ENCODE measurements around the gene ZKSCAN2. TPM values are rescaled to one million over a fixed set of nuclear protein-coding genes. Genes with fewer than 3 reads are reported as not detected.

Gene ZKSCAN2
- total RNA-seq, 1 donor from 2014 or later, result 11.9 TPM

DNA sequence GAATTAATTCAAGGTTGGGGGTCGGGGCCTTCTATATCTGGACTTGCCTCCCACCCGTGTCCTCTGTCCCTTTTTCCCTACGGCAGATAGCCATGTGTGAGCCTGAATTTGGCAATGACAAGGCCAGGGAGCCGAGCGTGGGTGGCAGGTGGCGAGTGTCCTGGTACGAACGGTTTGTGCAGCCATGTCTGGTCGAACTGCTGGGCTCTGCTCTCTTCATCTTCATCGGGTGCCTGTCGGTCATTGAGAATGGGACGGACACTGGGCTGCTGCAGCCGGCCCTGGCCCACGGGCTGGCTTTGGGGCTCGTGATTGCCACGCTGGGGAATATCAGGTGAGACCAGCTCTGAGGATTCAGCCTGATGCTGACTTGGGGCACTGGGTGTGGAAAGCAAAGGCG lies 40.5 kb downstream of the ZKSCAN2 start:
- H2AFZ ChIP-seq (replicated peaks), result no peak overlapping the region
- TF ChIP-seq EZH2 (IDR thresholded peaks at IDR 0.05), result no peak
- TF ChIP-seq, protein P1, sequence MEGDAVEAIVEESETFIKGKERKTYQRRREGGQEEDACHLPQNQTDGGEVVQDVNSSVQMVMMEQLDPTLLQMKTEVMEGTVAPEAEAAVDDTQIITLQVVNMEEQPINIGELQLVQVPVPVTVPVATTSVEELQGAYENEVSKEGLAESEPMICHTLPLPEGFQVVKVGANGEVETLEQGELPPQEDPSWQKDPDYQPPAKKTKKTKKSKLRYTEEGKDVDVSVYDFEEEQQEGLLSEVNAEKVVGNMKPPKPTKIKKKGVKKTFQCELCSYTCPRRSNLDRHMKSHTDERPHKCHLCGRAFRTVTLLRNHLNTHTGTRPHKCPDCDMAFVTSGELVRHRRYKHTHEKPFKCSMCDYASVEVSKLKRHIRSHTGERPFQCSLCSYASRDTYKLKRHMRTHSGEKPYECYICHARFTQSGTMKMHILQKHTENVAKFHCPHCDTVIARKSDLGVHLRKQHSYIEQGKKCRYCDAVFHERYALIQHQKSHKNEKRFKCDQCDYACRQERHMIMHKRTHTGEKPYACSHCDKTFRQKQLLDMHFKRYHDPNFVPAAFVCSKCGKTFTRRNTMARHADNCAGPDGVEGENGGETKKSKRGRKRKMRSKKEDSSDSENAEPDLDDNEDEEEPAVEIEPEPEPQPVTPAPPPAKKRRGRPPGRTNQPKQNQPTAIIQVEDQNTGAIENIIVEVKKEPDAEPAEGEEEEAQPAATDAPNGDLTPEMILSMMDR (IDR thresholded peaks at IDR 0.05), result no peak
- TF ChIP-seq EZH2phosphoT487 (IDR thresholded peaks at IDR 0.05), result no peak
- no peaks in the 10 kb centered on the region for H3K79me2 ChIP-seq (ENCODE audit: low read depth)
- no peaks in the 10 kb centered on the region for H4K20me1 ChIP-seq (ENCODE audit: low read depth)
- H3K9me3 ChIP-seq (ENCODE audit: low read depth), result no peaks in the 10 kb centered on the region
- H3K4me3 ChIP-seq, result no peak overlapping the region
- no peak overlapping the region for H3K4me3 Mint-ChIP-seq
- H3K36me3 ChIP-seq, result no peaks in the 10 kb centered on the region
- no peaks in the 10 kb centered on the region for H3K36me3 Mint-ChIP-seq
- no peaks in the 10 kb centered on the region for H3F3A ChIP-seq (ENCODE audit: low read depth)
- H3K27me3 Mint-ChIP-seq (ENCODE audit: insufficient read depth, low read depth), result peaks cover 7% of the 10 kb centered on the region
- H3K27ac Mint-ChIP-seq, result no peak overlapping the region
- H3K4me1 ChIP-seq, result no peaks in the 10 kb centered on the region
- no peak overlapping the region for H3K27ac ChIP-seq
- H3K9me3 Mint-ChIP-seq, result no peaks in the 10 kb centered on the region
- H3K4me1 Mint-ChIP-seq, result no peaks in the 10 kb centered on the region
- H3K27me3 ChIP-seq, result no peaks in the 10 kb centered on the region
- no peak for DNase-seq (ENCODE audit: low spot score)
- H3K9ac ChIP-seq, result no peak overlapping the region
- H3K4me2 ChIP-seq, result no peak overlapping the region

DNA sequence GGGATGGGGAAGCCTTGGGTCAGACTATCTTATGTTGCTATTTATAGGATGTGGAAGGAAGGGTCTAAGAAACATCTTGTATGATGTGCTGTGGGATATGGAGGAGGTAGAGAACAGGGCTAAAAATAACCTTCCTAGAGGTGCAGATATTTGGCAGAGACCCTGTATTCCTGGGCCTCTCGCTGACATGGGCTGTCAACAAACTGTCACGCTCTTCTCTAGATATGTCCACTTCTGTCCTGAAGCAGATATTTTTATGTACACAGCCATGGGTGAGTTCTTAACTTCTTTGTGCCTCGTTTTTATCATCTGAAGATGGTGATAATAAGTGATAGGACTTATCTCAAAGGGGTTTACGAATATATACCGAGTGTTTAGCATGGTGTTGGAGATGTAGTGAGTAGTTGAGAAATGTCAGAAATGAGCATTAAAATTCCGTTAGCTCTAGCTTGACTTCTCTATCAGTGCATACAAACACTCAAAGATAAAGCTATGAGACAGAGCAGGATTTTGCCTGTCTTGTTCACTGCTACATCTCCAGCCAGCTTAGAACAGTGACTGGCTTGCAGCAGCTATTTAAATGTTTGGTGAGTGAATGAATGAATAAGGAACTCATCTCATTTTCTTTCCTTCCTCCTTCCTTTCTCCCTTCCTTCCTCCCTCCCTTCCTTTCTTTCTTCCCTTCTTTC lies 43.8 kb downstream of the ZKSCAN2 start:
- H4K20me1 ChIP-seq (ENCODE audit: low read depth), result no peaks in the 10 kb centered on the region
- H3K27ac Mint-ChIP-seq, result no peak overlapping the region
- no peaks in the 10 kb centered on the region for H3K79me2 ChIP-seq (ENCODE audit: low read depth)
- H3K4me3 Mint-ChIP-seq, result no peak overlapping the region
- no peaks in the 10 kb centered on the region for H3K27me3 ChIP-seq
- no peaks in the 10 kb centered on the region for H3F3A ChIP-seq (ENCODE audit: low read depth)
- H3K9ac ChIP-seq, result no peak overlapping the region
- no peaks in the 10 kb centered on the region for H3K9me3 ChIP-seq (ENCODE audit: low read depth)
- H3K4me3 ChIP-seq, result no peak overlapping the region
- peaks cover 5% of the 10 kb centered on the region for H3K27me3 Mint-ChIP-seq (ENCODE audit: insufficient read depth, low read depth)
- DNase-seq (ENCODE audit: low spot score), result no peak
- TF ChIP-seq EZH2phosphoT487 (IDR thresholded peaks at IDR 0.05), result no peak
- no peak overlapping the region for H2AFZ ChIP-seq (replicated peaks)
- no peaks in the 10 kb centered on the region for H3K4me1 ChIP-seq
- H3K36me3 Mint-ChIP-seq, result no peaks in the 10 kb centered on the region
- no peaks in the 10 kb centered on the region for H3K4me1 Mint-ChIP-seq
- no peaks in the 10 kb centered on the region for H3K36me3 ChIP-seq
- H3K4me2 ChIP-seq, result no peak overlapping the region
- H3K27ac ChIP-seq, result no peak overlapping the region
- H3K9me3 Mint-ChIP-seq, result no peaks in the 10 kb centered on the region

DNA sequence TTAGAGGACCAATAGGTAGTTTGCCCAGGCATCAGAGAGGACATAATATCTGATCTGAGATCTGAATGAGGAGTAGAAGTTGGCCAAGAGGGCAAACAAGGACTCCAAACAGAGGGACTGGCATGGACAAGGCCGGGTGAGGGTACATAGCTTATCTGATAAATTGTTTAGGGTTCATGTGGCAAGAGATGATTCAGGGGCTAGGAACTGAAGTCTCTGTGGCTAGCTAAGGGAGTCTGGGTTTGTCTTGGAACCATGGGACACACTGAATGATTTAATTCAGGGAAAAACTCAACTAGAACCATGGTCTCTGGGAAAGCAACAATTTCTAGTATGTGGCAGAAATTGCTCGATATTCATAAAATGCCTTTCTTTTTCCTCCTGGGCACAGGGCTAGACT lies 45.0 kb downstream of the ZKSCAN2 start:
- no peak overlapping the region for H3K9ac ChIP-seq
- H3K4me1 Mint-ChIP-seq, result no peaks in the 10 kb centered on the region

DNA sequence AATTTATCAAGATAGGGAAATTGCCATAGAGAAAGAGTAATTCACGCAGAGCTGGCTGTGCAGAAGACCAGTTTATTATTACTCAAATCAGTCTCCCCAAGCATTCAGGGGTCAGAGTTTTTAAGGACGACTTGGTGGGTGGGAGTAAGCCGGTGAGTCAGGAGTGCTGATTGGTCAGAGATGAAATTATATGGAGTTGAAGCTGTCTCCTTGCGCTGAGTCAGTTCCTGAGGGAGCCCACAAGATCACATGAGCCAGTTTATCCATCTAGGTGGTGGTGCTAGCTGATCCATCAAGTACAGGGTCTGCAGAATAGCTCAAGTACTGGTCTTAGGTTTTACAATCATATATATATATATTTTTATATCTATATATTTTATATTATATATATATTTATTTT lies 46.9 kb downstream of the ZKSCAN2 start:
- Mint-ChIP-seq H3K4me3 (no peak overlapping the region), H3K27ac (no peak overlapping the region), H3K36me3 (no peaks in the 10 kb centered on the region), H3K27me3 (ENCODE audit: insufficient read depth, low read depth) (peaks cover 5% of the 10 kb centered on the region), H3K9me3 (no peaks in the 10 kb centered on the region), H3K4me1 (no peaks in the 10 kb centered on the region)
- no peaks in the 10 kb centered on the region for H3K27me3 ChIP-seq
- H3K9ac ChIP-seq, result no peak overlapping the region
- no peaks in the 10 kb centered on the region for H3K36me3 ChIP-seq
- H3K9me3 ChIP-seq (ENCODE audit: low read depth), result no peaks in the 10 kb centered on the region
- H3K79me2 ChIP-seq (ENCODE audit: low read depth), result no peaks in the 10 kb centered on the region
- no peaks in the 10 kb centered on the region for H3K4me1 ChIP-seq
- H3F3A ChIP-seq (ENCODE audit: low read depth), result no peaks in the 10 kb centered on the region
- TF ChIP-seq, protein P1 (IDR thresholded peaks at IDR 0.05), result no peak
- TF ChIP-seq EZH2phosphoT487 (IDR thresholded peaks at IDR 0.05), result no peak
- no peak for TF ChIP-seq EZH2 (IDR thresholded peaks at IDR 0.05)
- no peak overlapping the region for H3K4me3 ChIP-seq
- H3K4me2 ChIP-seq, result no peak overlapping the region
- no peak for DNase-seq (ENCODE audit: low spot score)
- no peak overlapping the region for H3K27ac ChIP-seq
- no peaks in the 10 kb centered on the region for H4K20me1 ChIP-seq (ENCODE audit: low read depth)
- H2AFZ ChIP-seq (replicated peaks), result no peak overlapping the region

More for the DNA sequence above, 45.0 kb downstream of the ZKSCAN2 start:
- H3K36me3 ChIP-seq, result no peaks in the 10 kb centered on the region
- no peaks in the 10 kb centered on the region for H3K27me3 ChIP-seq
- H3K27ac ChIP-seq, result no peak overlapping the region
- H3K27ac Mint-ChIP-seq, result no peak overlapping the region
- H3K4me1 ChIP-seq, result no peaks in the 10 kb centered on the region
- H3K4me2 ChIP-seq, result no peak overlapping the region
- peaks cover 5% of the 10 kb centered on the region for H3K27me3 Mint-ChIP-seq (ENCODE audit: insufficient read depth, low read depth)
- no peak overlapping the region for H3K4me3 ChIP-seq
- H3F3A ChIP-seq (ENCODE audit: low read depth), result no peaks in the 10 kb centered on the region
- TF ChIP-seq EZH2phosphoT487 (IDR thresholded peaks at IDR 0.05) (no peak), EZH2 (IDR thresholded peaks at IDR 0.05) (no peak)
- TF ChIP-seq, protein P1 (IDR thresholded peaks at IDR 0.05), result no peak
- H3K79me2 ChIP-seq (ENCODE audit: low read depth), result no peaks in the 10 kb centered on the region
- H3K36me3 Mint-ChIP-seq, result no peaks in the 10 kb centered on the region
- no peak overlapping the region for H2AFZ ChIP-seq (replicated peaks)
- H3K9me3 Mint-ChIP-seq, result no peaks in the 10 kb centered on the region
- H3K4me3 Mint-ChIP-seq, result no peak overlapping the region
- H4K20me1 ChIP-seq (ENCODE audit: low read depth), result no peaks in the 10 kb centered on the region
- no peak for DNase-seq (ENCODE audit: low spot score)
- H3K9me3 ChIP-seq (ENCODE audit: low read depth), result no peaks in the 10 kb centered on the region
